ENCODE results near the gene KCNRG. TPM values are rescaled to one million over a fixed set of nuclear protein-coding genes. Genes with fewer than 3 reads are reported as not detected.

The KCNRG gene, protein sequence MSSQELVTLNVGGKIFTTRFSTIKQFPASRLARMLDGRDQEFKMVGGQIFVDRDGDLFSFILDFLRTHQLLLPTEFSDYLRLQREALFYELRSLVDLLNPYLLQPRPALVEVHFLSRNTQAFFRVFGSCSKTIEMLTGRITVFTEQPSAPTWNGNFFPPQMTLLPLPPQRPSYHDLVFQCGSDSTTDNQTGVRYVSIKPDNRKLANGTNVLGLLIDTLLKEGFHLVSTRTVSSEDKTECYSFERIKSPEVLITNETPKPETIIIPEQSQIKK
- 0.44 and 3.0 TPM in 2 replicates for total RNA-seq

DNA sequence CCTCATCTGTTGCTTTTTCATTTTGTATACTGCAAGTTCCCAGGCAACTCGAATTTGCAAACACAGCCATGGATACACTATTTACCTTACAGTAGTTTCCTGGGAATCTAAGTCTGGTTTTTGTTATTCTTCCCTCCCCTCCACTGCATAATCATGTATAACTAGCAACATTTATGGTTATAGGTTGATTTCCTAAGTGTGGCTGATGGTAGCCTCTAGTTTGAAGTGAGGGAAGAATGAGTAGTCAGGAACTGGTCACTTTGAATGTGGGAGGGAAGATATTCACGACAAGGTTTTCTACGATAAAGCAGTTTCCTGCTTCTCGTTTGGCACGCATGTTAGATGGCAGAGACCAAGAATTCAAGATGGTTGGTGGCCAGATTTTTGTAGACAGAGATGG, at the start of gene KCNRG:
KCNRG (plus strand) TSS at position 187 of the 400 bp plus-strand sequence; CDS start at position 237, 50 bp downstream.

DNA sequence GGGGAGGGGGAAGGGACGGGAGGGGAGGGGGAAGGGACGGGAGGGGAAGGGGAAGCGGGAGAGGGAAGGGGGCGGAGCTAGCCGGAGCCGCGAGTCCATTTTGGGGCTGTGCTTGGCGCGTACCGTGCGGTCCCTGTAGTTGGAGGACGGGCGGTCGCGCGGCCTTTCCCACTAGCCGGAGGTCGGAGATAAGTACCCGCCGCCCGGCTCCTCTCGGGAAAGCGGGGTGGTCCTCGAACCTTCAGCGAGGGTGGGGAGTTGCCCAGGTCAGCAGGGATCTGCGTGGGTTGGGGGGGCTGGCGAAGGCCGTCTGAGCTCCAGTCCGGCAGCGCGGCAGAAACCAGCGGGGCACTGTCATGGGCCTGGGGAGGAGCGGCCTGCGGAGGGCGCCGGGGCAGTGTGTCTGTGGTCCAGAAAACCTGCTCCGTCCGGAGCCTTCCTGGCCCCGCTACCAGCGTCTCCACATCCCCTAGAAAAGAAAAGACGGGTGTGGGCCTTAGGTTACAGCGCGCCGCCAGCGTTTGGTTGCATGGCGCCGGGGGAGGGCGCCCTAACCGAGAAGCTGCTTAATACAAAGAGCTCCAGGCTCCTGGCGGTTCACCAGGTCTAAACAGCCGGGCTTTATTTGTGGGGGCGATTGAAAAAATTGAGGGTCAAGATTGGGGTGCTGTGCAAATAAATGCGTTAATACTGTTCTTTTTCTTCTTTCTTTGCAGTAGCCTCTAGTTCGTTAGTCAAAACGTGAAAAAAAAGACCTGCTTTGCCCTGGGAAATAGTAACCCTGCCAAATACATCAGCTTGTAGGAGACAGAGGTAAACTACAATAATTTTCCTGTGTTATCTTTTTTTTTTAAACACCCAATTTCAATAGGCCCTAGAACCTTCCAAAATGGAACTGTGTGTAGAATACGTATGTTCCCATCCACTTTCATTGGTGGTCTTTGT, 18.0 kb upstream of the KCNRG start, which contains the start of gene TRIM13:
TRIM13 (plus strand) TSS at position 92 of the 945 bp plus-strand sequence. CDS start 14,899 bp downstream, outside the sequence.

Other genes with a start within 250 kb of the KCNRG start
- 20.0 and 22.7 TPM in 2 replicates for gene KPNA3, start 222.8 kb upstream of the KCNRG start, total RNA-seq
- gene SPRYD7, start 79.1 kb upstream of the KCNRG start, total RNA-seq = 2.7 and 3.2 TPM in 2 replicates
- gene TRIM13, start 18.4 kb upstream of the KCNRG start, total RNA-seq = 14.5 and 16.7 TPM in 2 replicates

Data from cardiac ventricle fibroblast (primary cell).